HepG2 (cell line): Measurements from ENCODE around the gene SSNA1. TPM values are rescaled to one million over a fixed set of nuclear protein-coding genes. Genes with fewer than 3 reads are reported as not detected.

ENCODE experiments used
- BRCA1 ChIP-seq: sonication (generic); formaldehyde crosslinking; IDR thresholded peaks from 2 replicates; pipeline ENCODE4 v1.4.0; 2020; ENCODE audit warnings: missing genetic modification reagents
- CBX5 ChIP-seq: sonication (generic); formaldehyde crosslinking; IDR thresholded peaks from 2 replicates; pipeline ENCODE4 v1.4.0; 2020; ENCODE audit warnings: missing genetic modification reagents, borderline replicate concordance
- CC2D1A ChIP-seq: sonication (generic); formaldehyde crosslinking; IDR thresholded peaks from 2 replicates; pipeline ENCODE4 v1.8.1; 2023; ENCODE audit warnings: mild to moderate bottlenecking, missing genetic modification reagents
- FOSL2 ChIP-seq: sonication (generic); formaldehyde crosslinking; IDR thresholded peaks from 2 replicates; pipeline ENCODE4 v1.4.0; 2020; ENCODE audit warnings: missing genetic modification reagents
- HCFC1 ChIP-seq: fragments of 150-350 bp; IDR thresholded peaks from 2 replicates; pipeline ENCODE4 v1.6.1; 2014; ENCODE audit warnings: low read depth, low read length
- HNRNPK ChIP-seq: fragments of 200-400 bp; formaldehyde crosslinking; IDR thresholded peaks from 2 replicates; pipeline ENCODE4 v1.6.1; 2018; ENCODE audit warnings: low read length, low read depth, moderate library complexity, mild to moderate bottlenecking; ENCODE audit not compliant: poor library complexity, severe bottlenecking
- HOXD1 ChIP-seq: sonication (generic); formaldehyde crosslinking; IDR thresholded peaks from 2 replicates; pipeline ENCODE4 v1.5.0; 2020; ENCODE audit warnings: missing genetic modification reagents
- MEF2D ChIP-seq: sonication (generic); formaldehyde crosslinking; IDR thresholded peaks from 2 replicates; pipeline ENCODE4 v1.5.1; 2020; ENCODE audit warnings: mild to moderate bottlenecking, missing genetic modification reagents
- MXD4 ChIP-seq: IDR thresholded peaks from 2 replicates; pipeline ENCODE4 v1.6.1; 2016; ENCODE audit warnings: mild to moderate bottlenecking, missing biosample characterization, missing genetic modification reagents
- NFKB2 ChIP-seq: sonication (generic); formaldehyde crosslinking; IDR thresholded peaks from 2 replicates; pipeline ENCODE4 v1.4.0; 2020; ENCODE audit warnings: missing genetic modification reagents, borderline replicate concordance
- PHF8 ChIP-seq: sonication (generic); formaldehyde crosslinking; IDR thresholded peaks from 2 replicates; pipeline ENCODE4 v1.5.0; 2020; ENCODE audit warnings: missing genetic modification reagents
- RXRB ChIP-seq: IDR thresholded peaks from 2 replicates; pipeline ENCODE4 v1.6.1; 2016; ENCODE audit warnings: borderline replicate concordance, missing genetic modification reagents, missing compliant biosample characterization
- SALL1 ChIP-seq: sonication (generic); formaldehyde crosslinking; IDR thresholded peaks from 2 replicates; pipeline ENCODE4 v1.8.0; 2022; ENCODE audit warnings: mild to moderate bottlenecking, missing genetic modification reagents
- SP2 ChIP-seq: sonication (generic); formaldehyde crosslinking; IDR thresholded peaks from 2 replicates; pipeline ENCODE4 v1.5.1; 2020; ENCODE audit warnings: mild to moderate bottlenecking, missing genetic modification reagents
- TBX2 ChIP-seq: sonication (generic); formaldehyde crosslinking; IDR thresholded peaks from 2 replicates; pipeline ENCODE4 v1.5.0; 2020; ENCODE audit warnings: missing genetic modification reagents, mild to moderate bottlenecking, borderline replicate concordance
- TFDP2 ChIP-seq: sonication (generic); formaldehyde crosslinking; IDR thresholded peaks from 2 replicates; pipeline ENCODE4 v1.4.0; 2020; ENCODE audit warnings: missing genetic modification reagents
- ZBTB43 ChIP-seq: sonication (generic); formaldehyde crosslinking; conservative IDR thresholded peaks from 2 replicates; pipeline ENCODE4 v1.4.0; 2020; ENCODE audit warnings: missing genetic modification reagents
- ZKSCAN1 ChIP-seq: fragments of 150-350 bp; IDR thresholded peaks from 2 replicates; pipeline ENCODE4 v1.6.1; 2014; ENCODE audit warnings: low read length
- ZNF260 ChIP-seq: sonication (generic); formaldehyde crosslinking; IDR thresholded peaks from 2 replicates; pipeline ENCODE4 v1.4.0; 2020; ENCODE audit warnings: missing genetic modification reagents, low read depth, mild to moderate bottlenecking, borderline replicate concordance
- ZNF33B ChIP-seq: sonication (generic); formaldehyde crosslinking; IDR thresholded peaks from 2 replicates; pipeline ENCODE4 v1.5.1; 2020; ENCODE audit warnings: mild to moderate bottlenecking, missing genetic modification reagents
- ZNF451 ChIP-seq: sonication (generic); formaldehyde crosslinking; IDR thresholded peaks from 2 replicates; pipeline ENCODE4 v1.5.0; 2020; ENCODE audit warnings: mild to moderate bottlenecking, missing genetic modification reagents
- ZNF503 ChIP-seq: sonication (generic); formaldehyde crosslinking; IDR thresholded peaks from 2 replicates; pipeline ENCODE4 v1.4.0; 2020; ENCODE audit warnings: missing genetic modification reagents
- ZNF674 ChIP-seq: sonication (generic); formaldehyde crosslinking; IDR thresholded peaks from 2 replicates; pipeline ENCODE4 v1.5.0; 2020; ENCODE audit warnings: low read depth, mild to moderate bottlenecking, missing genetic modification reagents
- polyA plus RNA-seq, 8 experiments: library from polyadenylated mRNA; depleted of rRNA in 3 of 8; stranded (reverse) in 7 of 8; unstranded in 1 of 8; fragments of >200 nt; fragmentation: Illumina TruSeq in 4 of 8; extraction: Trizol in 4 of 8; gene quantifications; 2 replicates each; pipeline versions ENCODE4 v1.2.1 to v1.2.3, GENCODE V29; 2011 to 2016; ENCODE audit warnings: low read depth in 4 of 8, missing spikeins in 1 of 8, mixed read lengths in 1 of 8; ENCODE audit not compliant: insufficient read depth in 1 of 8
- total RNA-seq, 5 experiments: library from RNA; depleted of rRNA; stranded (reverse); fragments of >200 nt; fragmentation: Illumina TruSeq; extraction: Trizol; gene quantifications; 2 replicates each; pipeline ENCODE4 v1.2.3, GENCODE V29; 2016; ENCODE audit warnings: low read depth in 1 of 5
- TF ChIP-seq, protein P1 (sequence below): IDR thresholded peaks from 2 replicates; pipeline ENCODE4 v1.6.1; 2012; ENCODE audit warnings: low read length, improper control_type of control experiment

SSNA1 gene
- total and polyA plus RNA-seq, 2 of the 13 experiments (the other 11 are each of a cell fraction or from before 2014, with no cell fraction given): 35.9 to 49.4 TPM

DNA sequence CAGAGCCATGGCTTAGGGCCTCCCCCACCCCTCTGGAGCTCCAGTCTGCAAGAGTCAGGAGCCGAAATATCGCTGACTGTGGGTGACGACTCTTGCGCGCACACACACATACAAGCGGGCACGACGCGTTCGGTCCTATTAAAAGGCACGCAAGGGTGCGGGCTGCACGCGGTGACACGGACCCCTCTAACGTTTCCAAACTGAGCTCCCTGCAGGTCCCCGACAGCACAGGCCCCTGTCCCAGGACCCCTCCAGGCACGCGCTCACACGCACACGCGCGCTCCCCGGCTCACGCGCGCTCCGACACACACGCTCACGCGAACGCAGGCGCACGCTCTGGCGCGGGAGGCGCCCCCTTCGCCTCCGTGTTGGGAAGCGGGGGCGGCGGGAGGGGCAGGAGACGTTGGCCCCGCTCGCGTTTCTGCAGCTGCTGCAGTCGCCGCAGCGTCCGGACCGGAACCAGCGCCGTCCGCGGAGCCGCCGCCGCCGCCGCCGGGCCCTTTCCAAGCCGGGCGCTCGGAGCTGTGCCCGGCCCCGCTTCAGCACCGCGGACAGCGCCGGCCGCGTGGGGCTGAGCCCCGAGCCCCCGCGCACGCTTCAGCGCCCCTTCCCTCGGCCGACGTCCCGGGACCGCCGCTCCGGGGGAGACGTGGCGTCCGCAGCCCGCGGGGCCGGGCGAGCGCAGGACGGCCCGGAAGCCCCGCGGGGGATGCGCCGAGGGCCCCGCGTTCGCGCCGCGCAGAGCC is 49.6 kb upstream of the SSNA1 start, which contains the start of gene GRIN1 (continued):
- TF ChIP-seq ZNF503 (CRISPR knock-in tag) (no peak), PHF8 (CRISPR knock-in tag) (no peak), MEF2D (no peak), RXRB (no peak), CC2D1A (no peak), FOSL2 (no peak), ZNF451 (0 out of 2 replicates have a peak, but pooled peaks have one; percentile 55), TFDP2 (no peak), ZNF260 (CRISPR knock-in tag) (no peak), ZNF674 (no peak), ZBTB43 (CRISPR knock-in tag) (peak; percentile 72; the same call in 1 of the 2 replicates), ZKSCAN1 (no peak), TBX2 (CRISPR knock-in tag) (no peak), ZNF33B (CRISPR knock-in tag) (no peak), SP2 (CRISPR knock-in tag) (no peak), BRCA1 (CRISPR knock-in tag) (0 out of 2 replicates have a peak, but pooled peaks have one; percentile 44), MXD4 (peak; percentile 48; the same call in 1 of the 2 replicates), HCFC1 (no peak), SALL1 (CRISPR knock-in tag) (peak; percentile 71), HOXD1 (CRISPR knock-in tag) (peak; percentile 54; the same call in 1 of the 2 replicates), NFKB2 (CRISPR knock-in tag) (peak; percentile 68; the same call in 1 of the 2 replicates), HNRNPK (no peak), CBX5 (CRISPR knock-in tag) (no peak)
- TF ChIP-seq, protein P1, sequence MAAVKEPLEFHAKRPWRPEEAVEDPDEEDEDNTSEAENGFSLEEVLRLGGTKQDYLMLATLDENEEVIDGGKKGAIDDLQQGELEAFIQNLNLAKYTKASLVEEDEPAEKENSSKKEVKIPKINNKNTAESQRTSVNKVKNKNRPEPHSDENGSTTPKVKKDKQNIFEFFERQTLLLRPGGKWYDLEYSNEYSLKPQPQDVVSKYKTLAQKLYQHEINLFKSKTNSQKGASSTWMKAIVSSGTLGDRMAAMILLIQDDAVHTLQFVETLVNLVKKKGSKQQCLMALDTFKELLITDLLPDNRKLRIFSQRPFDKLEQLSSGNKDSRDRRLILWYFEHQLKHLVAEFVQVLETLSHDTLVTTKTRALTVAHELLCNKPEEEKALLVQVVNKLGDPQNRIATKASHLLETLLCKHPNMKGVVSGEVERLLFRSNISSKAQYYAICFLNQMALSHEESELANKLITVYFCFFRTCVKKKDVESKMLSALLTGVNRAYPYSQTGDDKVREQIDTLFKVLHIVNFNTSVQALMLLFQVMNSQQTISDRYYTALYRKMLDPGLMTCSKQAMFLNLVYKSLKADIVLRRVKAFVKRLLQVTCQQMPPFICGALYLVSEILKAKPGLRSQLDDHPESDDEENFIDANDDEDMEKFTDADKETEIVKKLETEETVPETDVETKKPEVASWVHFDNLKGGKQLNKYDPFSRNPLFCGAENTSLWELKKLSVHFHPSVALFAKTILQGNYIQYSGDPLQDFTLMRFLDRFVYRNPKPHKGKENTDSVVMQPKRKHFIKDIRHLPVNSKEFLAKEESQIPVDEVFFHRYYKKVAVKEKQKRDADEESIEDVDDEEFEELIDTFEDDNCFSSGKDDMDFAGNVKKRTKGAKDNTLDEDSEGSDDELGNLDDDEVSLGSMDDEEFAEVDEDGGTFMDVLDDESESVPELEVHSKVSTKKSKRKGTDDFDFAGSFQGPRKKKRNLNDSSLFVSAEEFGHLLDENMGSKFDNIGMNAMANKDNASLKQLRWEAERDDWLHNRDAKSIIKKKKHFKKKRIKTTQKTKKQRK: no peak
